Stimulated activated effector memory CD8-positive, alpha-beta T cell treated with anti-CD3 and anti-CD28 coated beads, Interleukin-12 subunit alpha, Interleukin-12 subunit beta, amount 100 ng/mL, for 72 hours (primary cell): Measurements from ENCODE around the gene SLC7A10.
"Not testable (repeated sequence)": the region's sequence is repeated elsewhere in the genome, so short reads cannot be mapped to it uniquely, and the experiment has no call there.

Experiments
- ATAC-seq: fragments of 150-1000 bp; cut with Tn5 transposase; 2 replicates; pipeline ENCODE4 v1.10.0; 2021
- DNase-seq, 2 donors: peaks; one replicate each; pipeline ENCODE4 v3.0.0; 2021 to 2022; ENCODE audit warnings: low spot score in 2 of 2
- H3K27ac Mint-ChIP-seq: one replicate; pipeline ENCODE4 v1.8.0; 2022; ENCODE audit warnings: mild to moderate bottlenecking, mixed read lengths
- H3K36me3 Mint-ChIP-seq: one replicate; pipeline ENCODE4 v1.8.0; 2022; ENCODE audit warnings: mild to moderate bottlenecking, mixed read lengths
- H3K4me1 Mint-ChIP-seq: one replicate; pipeline ENCODE4 v1.8.0; 2022; ENCODE audit warnings: mixed read lengths
- H3K4me3 Mint-ChIP-seq: one replicate; pipeline ENCODE4 v1.8.0; 2022; ENCODE audit warnings: mild to moderate bottlenecking, mixed read lengths
- H3K9me3 Mint-ChIP-seq: one replicate; pipeline ENCODE4 v1.8.0; 2022; ENCODE audit warnings: mixed read lengths

SLC7A10 gene

DNA sequence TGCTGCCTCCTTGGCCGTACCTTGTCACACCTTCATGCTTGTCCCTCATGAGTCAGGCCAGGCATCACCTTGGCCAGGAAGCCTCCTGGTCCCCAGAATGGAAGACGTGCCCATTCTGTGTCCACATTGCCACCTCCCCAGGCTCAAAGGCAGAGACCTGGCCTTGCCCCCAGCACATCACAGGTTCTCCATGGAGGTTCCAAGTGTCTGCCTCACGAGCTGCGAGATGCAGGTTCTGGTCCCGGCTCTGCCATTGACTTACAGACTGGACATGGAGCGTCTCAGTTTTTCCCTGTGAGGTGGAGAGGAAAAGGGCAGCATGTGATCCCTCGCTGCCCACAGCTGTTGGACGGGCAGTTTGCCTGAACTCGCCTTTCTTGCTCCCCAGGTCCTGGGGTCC is 9.1 kb upstream of the SLC7A10 start:
- no peaks in the 10 kb centered on the region for H3K9me3 Mint-ChIP-seq
- H3K36me3 Mint-ChIP-seq: peaks cover 8% of the 10 kb centered on the region
- no peak overlapping the region for H3K27ac Mint-ChIP-seq
- DNase-seq (no peak), ATAC-seq (no peak)
- H3K4me1 Mint-ChIP-seq: peaks cover 26% of the 10 kb centered on the region
- H3K4me3 Mint-ChIP-seq: no peak overlapping the region

DNA sequence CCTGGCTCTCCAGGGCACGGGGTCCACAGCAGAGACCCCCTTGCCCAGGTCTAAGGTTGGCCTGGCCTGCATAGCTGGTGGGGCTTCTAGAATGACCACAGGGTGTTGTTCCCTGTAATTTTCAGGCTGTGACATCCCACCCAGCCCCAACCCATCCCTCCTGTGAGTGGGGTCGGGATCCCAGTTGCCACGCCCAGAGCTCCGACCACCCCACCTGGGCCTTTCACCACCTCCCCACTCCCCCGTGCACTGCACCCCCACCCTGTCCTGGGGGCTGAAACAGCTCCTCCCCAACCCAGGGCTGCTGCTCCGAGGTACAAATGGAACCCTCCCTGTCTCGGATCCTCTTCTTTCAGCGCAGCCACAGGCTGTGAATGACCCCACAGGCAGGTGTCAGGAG is 8.4 kb upstream of the SLC7A10 start:
- Mint-ChIP-seq H3K4me3 (no peak overlapping the region), H3K27ac (no peak overlapping the region), H3K36me3 (peaks cover 8% of the 10 kb centered on the region), H3K4me1 (peaks cover 20% of the 10 kb centered on the region), H3K9me3 (no peaks in the 10 kb centered on the region)
- ATAC-seq (no peak), DNase-seq (no peak)

DNA sequence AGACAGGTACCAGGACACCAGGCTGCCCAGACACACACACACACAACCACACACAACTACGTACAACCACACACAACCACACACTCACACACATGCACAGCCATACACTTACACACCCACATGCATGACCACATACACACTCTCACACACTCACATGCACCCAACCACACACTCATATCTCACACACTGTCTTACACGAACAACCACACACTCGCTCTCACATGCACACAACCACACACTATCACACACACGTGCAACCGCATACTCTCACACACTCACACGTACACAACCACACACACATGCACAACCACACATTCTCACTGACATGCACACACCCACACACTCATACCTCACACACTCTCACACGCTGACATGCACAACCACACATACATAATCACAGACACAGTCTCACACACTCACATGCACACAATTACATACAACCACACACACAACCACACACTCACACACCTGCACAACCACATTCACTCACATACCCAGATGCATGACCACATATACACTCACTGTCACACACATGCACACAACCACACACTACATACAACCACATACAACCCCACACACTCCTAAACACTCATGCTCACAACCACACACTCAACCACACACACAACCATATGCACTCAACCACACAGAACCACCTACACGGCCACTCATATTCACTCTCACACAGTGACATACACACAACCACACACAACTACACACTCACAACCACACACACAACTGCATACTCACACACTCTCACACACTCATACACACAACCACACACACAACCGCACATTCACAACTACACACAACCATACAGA is 7.6 kb upstream of the SLC7A10 start:
- DNase-seq: no peak
- H3K36me3 Mint-ChIP-seq: peaks cover 8% of the 10 kb centered on the region
- peaks cover 6% of the 10 kb centered on the region for H3K9me3 Mint-ChIP-seq
- H3K27ac Mint-ChIP-seq: no peak overlapping the region
- no peak for ATAC-seq
- H3K4me3 Mint-ChIP-seq: no peak overlapping the region
- peaks cover 14% of the 10 kb centered on the region for H3K4me1 Mint-ChIP-seq

DNA sequence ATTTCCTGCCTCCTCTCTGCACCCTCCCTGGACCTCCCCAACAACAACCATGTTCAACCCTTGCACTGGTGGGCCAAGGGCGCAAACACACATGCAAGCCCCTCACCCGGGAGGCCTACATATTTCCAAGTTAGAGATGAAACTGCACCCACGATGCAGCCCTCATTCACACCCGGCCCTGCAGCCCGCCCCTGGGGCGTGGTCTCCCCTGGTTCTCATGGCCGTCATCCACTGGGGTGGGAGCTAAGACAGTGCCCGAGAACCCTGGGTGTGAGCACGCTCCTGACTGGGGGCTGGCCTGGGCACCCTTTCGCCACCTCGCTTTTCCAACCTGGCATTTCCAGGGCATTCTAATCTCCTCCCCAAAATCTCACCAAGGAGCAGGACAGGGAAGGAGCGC is 7.0 kb upstream of the SLC7A10 start:
- peaks cover 8% of the 10 kb centered on the region for H3K36me3 Mint-ChIP-seq
- H3K9me3 Mint-ChIP-seq: peaks cover 10% of the 10 kb centered on the region
- peaks cover 11% of the 10 kb centered on the region for H3K4me1 Mint-ChIP-seq
- no peak for ATAC-seq
- H3K27ac Mint-ChIP-seq: no peak overlapping the region
- no peak for DNase-seq
- no peak overlapping the region for H3K4me3 Mint-ChIP-seq

DNA sequence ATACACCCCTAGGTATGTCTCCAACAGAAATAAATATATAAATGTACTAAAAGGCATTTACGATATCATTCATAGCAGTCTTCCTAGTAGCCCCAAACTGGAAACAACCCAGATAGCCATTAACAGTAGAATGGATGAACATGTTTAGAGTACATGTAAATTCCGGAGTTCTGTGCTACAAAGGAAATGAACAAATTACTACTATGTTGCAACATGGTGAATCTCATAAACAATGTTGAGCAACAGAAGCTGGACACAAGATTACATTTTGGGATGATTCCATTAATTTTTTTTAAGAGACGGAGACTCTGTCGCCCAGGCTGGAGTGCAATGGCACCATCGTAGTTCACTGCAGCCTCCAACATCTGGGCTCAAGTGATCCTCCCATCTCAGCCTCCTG is 5.9 kb upstream of the SLC7A10 start:
- Mint-ChIP-seq H3K27ac (no peak overlapping the region), H3K4me1 (peaks cover 10% of the 10 kb centered on the region), H3K9me3 (peaks cover 12% of the 10 kb centered on the region), H3K4me3 (no peak overlapping the region), H3K36me3 (peaks cover 8% of the 10 kb centered on the region)
- no peak for DNase-seq
- no peak for ATAC-seq

DNA sequence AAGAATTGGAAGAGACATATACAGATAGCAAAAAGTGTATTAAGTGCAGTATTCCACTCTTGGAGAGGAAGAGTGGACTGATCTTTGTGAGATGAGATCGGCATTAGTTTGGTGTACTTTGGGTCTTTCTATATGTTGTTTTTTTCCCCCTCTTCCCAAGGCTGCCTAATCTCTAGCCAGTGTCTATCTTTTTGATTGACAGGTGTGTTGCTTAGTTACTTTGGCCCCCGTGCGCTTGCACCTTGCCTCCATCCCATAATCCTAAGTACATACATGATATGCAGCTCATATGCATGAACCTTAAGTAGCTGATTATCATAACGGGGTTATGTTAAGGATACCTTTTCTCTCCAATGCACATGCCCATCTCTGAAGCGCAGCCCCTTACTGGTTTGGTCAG is 4.3 kb upstream of the SLC7A10 start:
- Mint-ChIP-seq H3K9me3 (peaks cover 12% of the 10 kb centered on the region), H3K27ac (no peak overlapping the region), H3K36me3 (peaks cover under 1% of the 10 kb centered on the region), H3K4me3 (no peak overlapping the region), H3K4me1 (peaks cover 8% of the 10 kb centered on the region)
- DNase-seq: no peak
- no peak for ATAC-seq

DNA sequence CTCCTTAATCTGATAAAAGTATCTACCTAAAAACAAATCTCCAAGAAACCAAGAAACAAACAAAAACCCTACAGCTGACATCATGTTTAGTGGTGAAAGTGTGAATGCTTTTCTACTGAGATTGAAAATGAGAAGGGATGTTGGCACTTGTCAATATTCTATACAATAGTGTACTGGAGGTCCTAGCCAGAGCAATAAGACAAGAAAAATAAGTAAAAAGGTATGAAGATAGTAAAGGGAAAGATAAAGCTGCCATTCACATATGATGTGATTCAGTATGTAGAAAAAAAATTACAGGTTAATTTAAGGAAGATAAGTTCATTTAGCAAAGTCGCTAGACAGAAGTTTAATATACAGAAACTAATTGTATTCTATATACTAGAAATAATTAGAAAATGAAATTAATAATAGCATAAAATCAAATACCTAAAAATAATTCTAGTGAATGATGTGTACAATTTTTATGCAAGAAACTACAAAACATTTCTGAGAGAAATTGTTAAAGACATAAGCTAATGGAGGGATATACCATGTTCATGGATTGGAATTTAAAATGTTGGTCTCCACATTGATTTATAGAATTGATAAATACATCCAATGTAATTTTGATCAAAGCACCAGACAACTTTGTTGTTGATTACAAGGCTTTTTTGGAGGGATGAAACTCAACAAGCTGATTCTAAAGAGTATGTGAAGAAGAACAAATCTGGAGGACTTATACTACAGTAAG is 2.4 kb upstream of the SLC7A10 start:
- no peaks in the 10 kb centered on the region for H3K36me3 Mint-ChIP-seq
- no peak overlapping the region for H3K4me3 Mint-ChIP-seq
- DNase-seq: no peak
- no peak for ATAC-seq
- H3K9me3 Mint-ChIP-seq: peaks cover 12% of the 10 kb centered on the region
- peaks cover 8% of the 10 kb centered on the region for H3K4me1 Mint-ChIP-seq
- no peak overlapping the region for H3K27ac Mint-ChIP-seq

DNA sequence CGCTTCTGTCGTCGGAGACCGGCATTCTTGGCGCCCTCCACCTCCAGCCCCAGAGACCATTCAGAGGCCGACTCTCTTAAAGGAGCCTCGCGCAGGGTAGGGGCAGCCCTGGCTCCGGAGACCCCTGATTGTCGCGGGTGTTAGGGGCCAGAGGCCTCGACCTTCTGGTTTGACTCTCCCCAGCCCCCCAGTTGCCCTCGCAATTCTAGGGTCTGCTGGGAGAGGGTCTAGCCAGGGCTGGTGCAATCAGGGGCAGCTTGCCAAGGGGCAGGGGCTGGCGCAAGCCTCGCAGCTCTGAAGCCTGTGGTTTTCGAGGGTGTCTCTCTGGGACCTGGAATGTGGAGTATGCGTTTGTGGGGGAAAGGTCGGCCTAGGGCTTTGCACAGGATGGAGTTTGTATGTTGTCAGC is 1.6 kb upstream of the SLC7A10 start:
- Mint-ChIP-seq H3K9me3 (peaks cover 12% of the 10 kb centered on the region), H3K27ac (no peak overlapping the region)

DNA sequence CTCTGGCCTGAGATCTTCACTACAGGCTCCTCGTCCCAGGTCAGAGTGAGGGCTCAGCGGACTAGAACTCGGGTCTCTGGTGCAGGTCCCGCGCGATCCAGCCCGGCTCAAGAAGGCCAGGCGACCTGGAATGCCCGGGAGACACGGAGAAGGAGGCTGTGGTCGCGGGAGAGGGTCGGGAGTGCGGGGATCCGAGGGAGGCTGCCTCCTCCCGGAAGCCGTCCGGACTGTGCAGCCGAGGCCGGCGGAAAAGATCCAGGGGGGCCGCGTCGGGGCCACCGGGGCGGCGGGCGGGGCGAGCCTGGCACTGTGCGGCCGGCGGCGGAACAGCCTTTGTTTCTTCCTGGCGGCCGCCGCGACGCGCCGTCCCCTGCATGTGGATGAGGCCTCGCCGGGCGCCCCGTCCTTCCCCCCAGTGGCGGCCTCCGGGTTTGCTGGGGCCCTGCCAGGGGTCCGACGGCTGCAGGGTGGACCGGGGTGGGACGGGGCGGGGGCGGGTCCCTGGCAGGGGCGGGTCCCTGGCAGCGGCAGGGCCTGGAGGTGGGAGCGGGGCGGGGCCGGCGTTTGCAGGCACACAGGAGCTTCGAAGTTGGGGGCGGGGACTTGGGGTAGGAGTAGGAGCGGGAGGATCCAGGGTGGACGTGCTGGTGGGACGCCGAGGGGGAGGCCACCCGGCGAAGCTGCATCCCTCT is 1.0 kb upstream of the SLC7A10 start:
- DNase-seq (no peak), ATAC-seq (peak; percentile 31)
- Mint-ChIP-seq H3K36me3 (no peaks in the 10 kb centered on the region), H3K27ac (no peak overlapping the region), H3K4me3 (peak overlapping the region; percentile 54), H3K4me1 (peaks cover 8% of the 10 kb centered on the region), H3K9me3 (peaks cover 12% of the 10 kb centered on the region)

More for the DNA sequence above, 1.6 kb upstream of the SLC7A10 start:
- H3K4me3 Mint-ChIP-seq: peak overlapping the region; percentile 54
- DNase-seq (no peak), ATAC-seq (no peak)
- H3K36me3 Mint-ChIP-seq: no peaks in the 10 kb centered on the region
- H3K4me1 Mint-ChIP-seq: peaks cover 8% of the 10 kb centered on the region

DNA sequence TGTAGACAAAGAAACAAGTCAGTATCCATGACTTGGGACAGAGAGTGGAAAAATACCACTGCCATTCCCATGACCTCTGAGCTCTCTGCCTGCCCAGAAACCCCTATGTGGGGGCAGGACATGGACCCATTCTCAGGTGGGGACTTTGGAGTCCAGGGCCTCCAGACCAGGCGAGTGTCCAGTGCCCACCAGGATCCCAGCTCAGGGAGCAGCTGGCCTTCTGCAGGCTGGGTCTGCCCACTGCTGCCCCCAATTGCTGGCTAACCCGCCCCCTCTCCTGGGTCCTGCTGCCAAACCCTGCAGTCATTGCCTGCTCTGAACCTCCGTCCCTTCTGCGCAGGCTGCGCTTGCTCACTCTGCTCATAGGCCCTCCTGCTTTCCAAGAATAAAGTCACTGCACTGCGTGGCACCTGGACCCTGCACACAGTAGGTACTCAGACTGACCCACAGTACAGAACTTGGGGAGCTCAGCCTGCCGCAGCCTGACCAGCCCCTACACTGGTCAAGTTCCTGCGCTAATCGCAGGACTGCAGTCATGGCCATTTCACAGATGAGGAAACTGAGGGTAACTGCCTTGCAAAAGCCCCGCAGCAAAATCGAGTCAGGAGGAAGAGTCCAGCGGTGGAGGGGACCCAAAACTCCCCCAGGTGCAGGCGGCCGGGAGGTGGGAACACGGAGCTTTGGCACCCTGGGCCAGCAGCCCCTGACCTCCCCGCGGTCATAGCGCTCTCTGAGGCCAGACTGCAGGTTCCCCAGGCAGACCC is 774 bp downstream of the SLC7A10 start:
- Mint-ChIP-seq H3K4me1 (peaks cover 8% of the 10 kb centered on the region), H3K4me3 (no peak overlapping the region), H3K36me3 (no peaks in the 10 kb centered on the region), H3K9me3 (peaks cover 12% of the 10 kb centered on the region), H3K27ac (no peak overlapping the region)
- DNase-seq: no peak
- ATAC-seq: no peak

DNA sequence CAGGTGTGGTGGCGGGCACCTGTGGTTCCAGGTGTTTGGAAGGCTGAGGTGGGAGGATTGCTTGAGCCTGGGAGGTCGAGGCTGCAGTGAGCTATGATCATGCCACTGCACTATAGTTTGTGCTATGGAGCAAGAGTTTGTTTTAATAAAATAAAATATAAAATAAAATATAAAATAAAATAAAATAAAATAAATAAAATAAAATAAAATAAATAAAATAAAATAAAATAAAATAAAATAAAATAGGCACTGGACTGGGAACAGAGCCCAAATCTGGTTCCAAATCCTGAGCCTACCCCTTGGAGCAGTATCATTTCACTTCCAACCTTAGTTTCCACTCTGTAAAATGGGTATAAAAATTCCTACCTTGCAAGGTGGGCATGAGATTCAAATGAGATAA is 3.4 kb downstream of the SLC7A10 start:
- H3K4me3 Mint-ChIP-seq, ATAC-seq, DNase-seq, H3K27ac Mint-ChIP-seq, H3K9me3 Mint-ChIP-seq, H3K4me1 Mint-ChIP-seq, H3K36me3 Mint-ChIP-seq: not testable (repeated sequence)

DNA sequence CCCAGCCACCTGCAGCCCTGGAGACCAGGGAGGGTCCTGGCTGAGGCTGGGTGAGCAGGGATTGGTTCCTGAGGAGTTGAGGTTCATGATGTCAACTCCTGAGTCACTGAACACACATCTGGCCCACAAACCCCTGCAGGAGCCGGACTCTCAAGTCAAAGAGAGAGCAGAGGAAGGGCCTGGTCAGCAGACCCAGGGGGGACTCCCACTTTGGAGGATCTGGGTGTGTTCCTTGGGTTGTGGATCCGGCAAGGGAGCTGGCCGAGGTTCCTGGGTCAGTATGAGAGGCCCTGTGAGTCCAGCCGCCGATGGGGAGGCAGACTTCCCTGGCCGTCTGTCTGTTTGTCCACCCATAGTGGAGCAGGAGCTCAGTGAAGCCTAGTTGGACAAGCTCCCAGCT is 4.0 kb downstream of the SLC7A10 start:
- H3K4me3 Mint-ChIP-seq: no peak overlapping the region
- DNase-seq (no peak), ATAC-seq (no peak)
- no peak overlapping the region for H3K27ac Mint-ChIP-seq
- H3K4me1 Mint-ChIP-seq: peaks cover 8% of the 10 kb centered on the region
- no peaks in the 10 kb centered on the region for H3K9me3 Mint-ChIP-seq
- H3K36me3 Mint-ChIP-seq: no peaks in the 10 kb centered on the region

DNA sequence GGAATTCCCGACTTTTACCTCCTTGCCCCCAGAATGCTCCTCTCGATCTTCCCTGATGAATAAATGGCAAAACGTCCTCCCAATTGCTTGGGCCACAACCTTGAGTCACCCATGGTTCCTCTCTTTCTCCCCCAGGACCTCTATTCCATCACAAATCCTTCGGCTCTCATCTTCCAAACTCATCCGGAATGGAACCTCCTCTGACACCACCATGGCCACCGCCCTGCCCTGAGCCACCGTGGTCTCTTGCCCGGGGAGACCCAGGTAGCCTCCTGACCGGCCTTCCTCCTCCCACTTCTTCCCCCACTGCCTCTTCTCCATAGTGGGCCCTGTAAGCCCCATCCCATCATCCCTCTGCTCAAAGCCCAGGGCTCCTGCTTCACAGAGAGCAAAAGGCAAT is 4.9 kb downstream of the SLC7A10 start:
- Mint-ChIP-seq H3K4me3 (no peak overlapping the region), H3K4me1 (no peaks in the 10 kb centered on the region), H3K36me3 (no peaks in the 10 kb centered on the region), H3K9me3 (no peaks in the 10 kb centered on the region), H3K27ac (no peak overlapping the region)
- ATAC-seq (no peak), DNase-seq (no peak)

DNA sequence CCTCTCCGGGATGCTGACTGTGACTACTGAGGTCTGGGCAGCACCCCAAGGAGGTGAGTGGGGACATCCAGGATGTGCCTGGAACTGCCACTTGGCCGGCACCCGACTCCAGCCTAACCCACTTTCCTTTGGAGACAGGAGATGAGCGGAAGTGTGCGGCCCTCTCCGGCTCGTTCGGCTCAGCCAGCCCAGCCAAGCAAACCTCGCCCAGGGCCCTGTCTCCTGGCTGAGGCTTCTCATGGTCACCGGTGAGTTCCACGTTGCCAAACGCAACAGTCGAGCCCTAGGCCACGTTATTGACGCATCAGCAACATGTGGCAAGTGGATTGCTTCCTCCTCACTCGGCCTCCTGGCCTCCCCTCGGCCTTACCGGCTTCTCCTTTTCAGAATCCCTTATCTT is 5.5 kb downstream of the SLC7A10 start:
- DNase-seq (no peak), ATAC-seq (no peak)
- no peaks in the 10 kb centered on the region for H3K9me3 Mint-ChIP-seq
- H3K36me3 Mint-ChIP-seq: no peaks in the 10 kb centered on the region
- H3K27ac Mint-ChIP-seq: no peak overlapping the region
- H3K4me3 Mint-ChIP-seq: no peak overlapping the region
- no peaks in the 10 kb centered on the region for H3K4me1 Mint-ChIP-seq

DNA sequence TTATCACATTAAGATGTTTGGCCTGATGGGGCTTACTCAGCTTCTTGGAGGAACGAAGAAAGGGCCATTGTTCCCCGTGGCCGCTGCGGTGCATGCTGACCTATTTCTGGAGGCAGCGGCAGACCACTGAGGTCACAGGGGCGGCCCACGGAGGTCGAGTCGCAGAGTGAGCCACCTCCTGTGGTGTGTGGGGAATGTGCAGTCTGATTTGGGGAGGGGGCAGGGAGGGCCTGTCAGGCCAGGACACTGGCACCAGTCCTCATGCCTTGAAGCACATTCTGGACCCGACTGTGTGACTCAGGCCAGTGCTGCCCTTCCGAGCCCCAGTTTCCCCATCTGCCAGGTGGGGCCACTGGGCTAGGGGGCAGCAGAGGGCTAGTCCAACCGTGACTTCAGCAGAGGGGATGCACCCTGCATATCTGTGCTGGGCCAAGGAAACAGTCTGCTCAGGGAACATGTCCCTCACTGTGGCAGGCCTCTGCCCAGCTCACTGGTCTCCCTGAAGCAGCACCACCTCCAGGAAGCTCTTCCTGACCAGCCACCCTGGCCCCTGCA is 6.3 kb downstream of the SLC7A10 start:
- no peaks in the 10 kb centered on the region for H3K4me1 Mint-ChIP-seq
- H3K27ac Mint-ChIP-seq: no peak overlapping the region
- no peaks in the 10 kb centered on the region for H3K36me3 Mint-ChIP-seq
- ATAC-seq (peak; percentile 39), DNase-seq (no peak)
- no peaks in the 10 kb centered on the region for H3K9me3 Mint-ChIP-seq
- no peak overlapping the region for H3K4me3 Mint-ChIP-seq
